Measurements from ENCODE around the gene CCNK.
A peak's percentile ranks its signal among the peaks of the same experiment; 100 is the strongest.

The CCNK gene

GRCh38 chr14:99538275-99538674 lies 57.1 kb downstream of the CCNK start:
- Histone ChIP-seq H3K27me3 (ENCODE audit: control insufficient read depth, insufficient read depth, low read length) (no peaks in the 10 kb centered on the region), H3K4me1 (ENCODE audit: control insufficient read depth, insufficient read depth, low read length) (peaks cover 41% of the 10 kb centered on the region), H3K36me3 (ENCODE audit: control insufficient read depth, insufficient read depth, low read length) (no peaks in the 10 kb centered on the region), H3K9ac (ENCODE audit: low read length) (no peak overlapping the region), H3K27ac (ENCODE audit: low read depth, low read length) (peak overlapping the region; percentile 79), H3K4me3 (ENCODE audit: low read length) (no peak overlapping the region)

- no peak overlapping the region for H3K9ac ChIP-seq (ENCODE audit: low read length)
- H3K36me3 ChIP-seq (ENCODE audit: control insufficient read depth, insufficient read depth, low read length), result no peaks in the 10 kb centered on the region
- peak overlapping the region; percentile 79 for H3K27ac ChIP-seq (ENCODE audit: low read depth, low read length)
- H3K27me3 ChIP-seq (ENCODE audit: control insufficient read depth, insufficient read depth, low read length), result no peaks in the 10 kb centered on the region
- peaks cover 41% of the 10 kb centered on the region for H3K4me1 ChIP-seq (ENCODE audit: control insufficient read depth, insufficient read depth, low read length)
- no peak overlapping the region for H3K4me3 ChIP-seq (ENCODE audit: low read length)
Measured at GRCh38 chr14:99538733-99539132, 57.5 kb downstream of the CCNK start.

GRCh38 chr14:99539491-99539890 lies 58.3 kb downstream of the CCNK start:
- H3K36me3 ChIP-seq (ENCODE audit: control insufficient read depth, insufficient read depth, low read length), result no peaks in the 10 kb centered on the region
- H3K4me1 ChIP-seq (ENCODE audit: control insufficient read depth, insufficient read depth, low read length), result peaks cover 44% of the 10 kb centered on the region
- H3K27me3 ChIP-seq (ENCODE audit: control insufficient read depth, insufficient read depth, low read length), result no peaks in the 10 kb centered on the region
- no peak overlapping the region for H3K4me3 ChIP-seq (ENCODE audit: low read length)
- H3K9ac ChIP-seq (ENCODE audit: low read length), result no peak overlapping the region
- no peak overlapping the region for H3K27ac ChIP-seq (ENCODE audit: low read depth, low read length)

DNA sequence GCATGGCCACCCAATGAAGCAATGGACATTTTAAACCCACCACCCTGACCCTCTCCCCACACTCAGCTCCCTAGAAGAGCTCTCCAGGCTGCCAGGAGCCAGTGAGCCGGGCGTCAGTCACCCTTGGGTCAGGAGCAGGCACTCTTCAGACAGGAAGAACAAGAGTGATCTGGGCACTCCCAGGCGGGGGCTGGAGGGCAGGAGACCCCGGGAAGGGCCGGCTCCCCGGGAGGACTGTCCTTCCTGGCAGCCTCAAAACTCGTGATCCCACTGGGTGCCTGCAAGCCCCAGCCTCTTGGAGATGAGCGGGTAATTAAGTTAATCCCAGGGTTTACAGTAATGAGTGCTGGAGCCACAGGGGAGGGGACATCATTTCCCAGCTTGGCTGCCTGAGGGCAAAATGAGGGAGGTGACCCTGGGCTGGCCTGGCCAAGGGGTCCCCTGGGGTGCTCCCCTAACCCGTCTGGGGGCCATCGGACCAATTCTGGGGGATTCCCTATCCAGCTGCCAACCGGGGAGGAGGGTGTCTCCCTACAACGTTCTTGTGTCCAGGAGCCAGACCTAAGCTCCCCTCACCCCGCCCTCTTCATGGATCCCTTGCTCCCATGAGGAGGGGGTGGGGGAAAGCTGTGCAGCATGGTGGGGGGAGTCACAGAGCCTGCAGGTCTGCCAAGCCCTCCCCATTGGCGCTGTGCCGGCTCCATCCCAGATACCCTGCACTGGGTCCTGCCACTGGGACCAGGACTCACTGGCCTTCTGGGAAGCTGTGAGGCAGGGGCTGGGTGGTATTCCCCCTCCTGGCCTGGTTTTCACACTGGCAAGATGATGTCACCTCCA lies 59.2 kb downstream of the CCNK start:
- Histone ChIP-seq H3K4me3 (ENCODE audit: low read length) (no peak overlapping the region), H3K9ac (ENCODE audit: low read length) (no peak overlapping the region), H3K27ac (ENCODE audit: low read depth, low read length) (no peak overlapping the region), H3K27me3 (ENCODE audit: control insufficient read depth, insufficient read depth, low read length) (no peaks in the 10 kb centered on the region), H3K4me1 (ENCODE audit: control insufficient read depth, insufficient read depth, low read length) (peaks cover 38% of the 10 kb centered on the region), H3K36me3 (ENCODE audit: control insufficient read depth, insufficient read depth, low read length) (no peaks in the 10 kb centered on the region)

GRCh38 chr14:99541211-99541610 lies 60.0 kb downstream of the CCNK start:
- H3K9ac ChIP-seq (ENCODE audit: low read length), result no peak overlapping the region
- no peak overlapping the region for H3K4me3 ChIP-seq (ENCODE audit: low read length)
- H3K27ac ChIP-seq (ENCODE audit: low read depth, low read length), result no peak overlapping the region
- peaks cover 42% of the 10 kb centered on the region for H3K4me1 ChIP-seq (ENCODE audit: control insufficient read depth, insufficient read depth, low read length)
- no peaks in the 10 kb centered on the region for H3K36me3 ChIP-seq (ENCODE audit: control insufficient read depth, insufficient read depth, low read length)
- no peaks in the 10 kb centered on the region for H3K27me3 ChIP-seq (ENCODE audit: control insufficient read depth, insufficient read depth, low read length)

DNA sequence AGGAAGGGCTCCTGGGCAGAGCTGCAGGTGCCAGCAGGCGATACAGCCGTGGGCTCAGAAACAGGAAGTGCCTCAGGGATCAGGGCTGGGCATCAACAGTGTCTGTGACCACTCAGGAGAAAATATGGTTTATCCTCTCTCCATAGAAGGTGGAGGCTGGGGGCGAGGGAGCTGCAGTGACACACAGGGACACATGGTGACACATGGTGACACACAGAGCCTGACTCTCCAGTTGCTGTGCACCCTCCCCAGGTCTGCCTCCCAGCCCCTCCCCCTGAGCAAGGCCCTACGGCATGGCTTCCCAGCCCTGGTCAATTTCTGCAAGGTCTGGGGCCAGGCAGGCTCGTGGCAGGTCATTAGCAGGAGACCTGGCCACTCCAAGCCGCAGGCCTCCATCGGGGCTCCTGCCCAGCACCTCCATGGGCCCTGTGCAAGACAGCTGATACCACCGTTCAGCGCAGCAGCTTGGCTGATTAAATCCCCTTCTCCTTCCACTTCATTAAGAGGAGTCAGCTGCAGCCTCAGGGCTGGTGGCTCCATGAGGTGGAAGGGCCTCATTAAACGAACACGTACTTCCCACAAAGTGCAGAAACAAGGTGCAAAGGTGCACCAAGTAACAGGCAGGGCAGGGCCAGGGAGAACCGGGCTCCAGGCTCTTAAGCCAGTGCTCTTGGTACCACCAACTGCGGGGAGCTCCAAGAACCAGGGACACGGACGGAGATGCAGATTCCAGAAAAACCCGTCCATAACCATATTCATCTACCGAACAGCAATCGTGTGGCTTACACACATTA lies 60.7 kb downstream of the CCNK start:
- H3K4me3 ChIP-seq (ENCODE audit: low read length), result no peak overlapping the region
- no peaks in the 10 kb centered on the region for H3K36me3 ChIP-seq (ENCODE audit: control insufficient read depth, insufficient read depth, low read length)
- peaks cover 41% of the 10 kb centered on the region for H3K4me1 ChIP-seq (ENCODE audit: control insufficient read depth, insufficient read depth, low read length)
- no peak overlapping the region for H3K27ac ChIP-seq (ENCODE audit: low read depth, low read length)
- no peak overlapping the region for H3K9ac ChIP-seq (ENCODE audit: low read length)
- no peaks in the 10 kb centered on the region for H3K27me3 ChIP-seq (ENCODE audit: control insufficient read depth, insufficient read depth, low read length)

GRCh38 chr14:99542566-99542965 lies 61.4 kb downstream of the CCNK start:
- H3K27me3 ChIP-seq (ENCODE audit: control insufficient read depth, insufficient read depth, low read length), result no peaks in the 10 kb centered on the region
- H3K4me3 ChIP-seq (ENCODE audit: low read length), result no peak overlapping the region
- H3K36me3 ChIP-seq (ENCODE audit: control insufficient read depth, insufficient read depth, low read length), result no peaks in the 10 kb centered on the region
- no peak overlapping the region for H3K9ac ChIP-seq (ENCODE audit: low read length)
- H3K27ac ChIP-seq (ENCODE audit: low read depth, low read length), result no peak overlapping the region
- peaks cover 37% of the 10 kb centered on the region for H3K4me1 ChIP-seq (ENCODE audit: control insufficient read depth, insufficient read depth, low read length)

- Histone ChIP-seq H3K36me3 (ENCODE audit: control insufficient read depth, insufficient read depth, low read length) (no peaks in the 10 kb centered on the region), H3K27ac (ENCODE audit: low read depth, low read length) (peak overlapping the region; percentile 5), H3K4me1 (ENCODE audit: control insufficient read depth, insufficient read depth, low read length) (peaks cover 35% of the 10 kb centered on the region)
Measured at GRCh38 chr14:99543370-99543769, 62.2 kb downstream of the CCNK start.

DNA sequence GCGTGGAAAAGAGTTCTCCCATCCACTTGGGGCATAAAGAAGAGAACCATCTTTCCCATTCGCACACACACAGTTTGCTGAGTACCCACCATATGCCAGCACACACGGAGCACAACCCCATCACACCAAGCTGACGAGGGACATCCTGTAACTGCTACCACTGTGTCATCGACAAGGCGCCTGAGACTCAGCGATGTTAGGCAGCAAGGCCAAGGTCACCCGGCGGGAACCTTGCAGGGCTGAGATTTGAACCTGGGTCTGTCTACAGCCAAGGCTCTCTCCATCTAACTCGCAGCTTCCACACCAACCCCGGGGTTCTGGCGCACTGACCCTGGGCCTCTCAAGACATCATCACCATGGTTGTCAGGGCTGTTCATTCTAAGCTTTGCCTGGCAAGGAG lies 62.8 kb downstream of the CCNK start:
- Histone ChIP-seq H3K27me3 (ENCODE audit: control insufficient read depth, insufficient read depth, low read length) (no peaks in the 10 kb centered on the region), H3K4me3 (ENCODE audit: low read length) (no peak overlapping the region), H3K9ac (ENCODE audit: low read length) (no peak overlapping the region), H3K27ac (ENCODE audit: low read depth, low read length) (peak overlapping the region; percentile 5), H3K4me1 (ENCODE audit: control insufficient read depth, insufficient read depth, low read length) (peaks cover 37% of the 10 kb centered on the region), H3K36me3 (ENCODE audit: control insufficient read depth, insufficient read depth, low read length) (no peaks in the 10 kb centered on the region)

More at GRCh38 chr14:99543370-99543769, 62.2 kb downstream of the CCNK start:
- H3K4me3 ChIP-seq (ENCODE audit: low read length), result no peak overlapping the region
- H3K27me3 ChIP-seq (ENCODE audit: control insufficient read depth, insufficient read depth, low read length), result no peaks in the 10 kb centered on the region
- no peak overlapping the region for H3K9ac ChIP-seq (ENCODE audit: low read length)

DNA sequence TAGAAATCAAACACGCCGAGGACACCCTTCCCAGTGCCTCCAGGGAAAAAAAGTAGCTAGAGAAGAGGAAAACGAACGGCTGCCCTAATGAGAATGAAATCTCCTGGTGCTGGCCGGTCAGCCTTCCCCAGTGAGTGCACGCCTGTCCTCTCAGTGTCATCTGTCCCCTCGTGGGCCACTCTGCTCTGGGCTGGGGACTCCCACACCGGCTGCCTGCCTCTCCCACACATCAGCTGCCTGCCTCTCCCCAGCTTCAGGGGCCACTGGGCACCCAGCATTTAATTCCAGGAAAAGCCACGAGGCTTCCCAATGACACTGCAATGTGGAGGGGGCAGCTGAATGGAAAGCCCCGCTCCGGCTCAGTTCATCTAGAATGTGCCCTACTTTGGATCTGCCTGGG lies 63.8 kb downstream of the CCNK start:
- peaks cover 47% of the 10 kb centered on the region for H3K4me1 ChIP-seq (ENCODE audit: control insufficient read depth, insufficient read depth, low read length)
- peak overlapping the region; percentile 21 for H3K27ac ChIP-seq (ENCODE audit: low read depth, low read length)
- H3K27me3 ChIP-seq (ENCODE audit: control insufficient read depth, insufficient read depth, low read length), result no peaks in the 10 kb centered on the region
- no peak overlapping the region for H3K4me3 ChIP-seq (ENCODE audit: low read length)
- H3K36me3 ChIP-seq (ENCODE audit: control insufficient read depth, insufficient read depth, low read length), result no peaks in the 10 kb centered on the region
- H3K9ac ChIP-seq (ENCODE audit: low read length), result no peak overlapping the region

GRCh38 chr14:99545586-99545985 lies 64.4 kb downstream of the CCNK start:
- Histone ChIP-seq H3K9ac (ENCODE audit: low read length) (no peak overlapping the region), H3K4me1 (ENCODE audit: control insufficient read depth, insufficient read depth, low read length) (peaks cover 47% of the 10 kb centered on the region)

GRCh38 chr14:99546234-99546879 lies 65.1 kb downstream of the CCNK start:
- Histone ChIP-seq H3K27me3 (ENCODE audit: control insufficient read depth, insufficient read depth, low read length) (no peaks in the 10 kb centered on the region), H3K36me3 (ENCODE audit: control insufficient read depth, insufficient read depth, low read length) (no peaks in the 10 kb centered on the region), H3K27ac (ENCODE audit: low read depth, low read length) (peak overlapping the region; percentile 46), H3K4me1 (ENCODE audit: control insufficient read depth, insufficient read depth, low read length) (peaks cover 48% of the 10 kb centered on the region), H3K4me3 (ENCODE audit: low read length) (no peak overlapping the region), H3K9ac (ENCODE audit: low read length) (no peak overlapping the region)

More at GRCh38 chr14:99545586-99545985, 64.4 kb downstream of the CCNK start:
- Histone ChIP-seq H3K27me3 (ENCODE audit: control insufficient read depth, insufficient read depth, low read length) (no peaks in the 10 kb centered on the region), H3K36me3 (ENCODE audit: control insufficient read depth, insufficient read depth, low read length) (no peaks in the 10 kb centered on the region), H3K4me3 (ENCODE audit: low read length) (no peak overlapping the region), H3K27ac (ENCODE audit: low read depth, low read length) (peak overlapping the region; percentile 21)

Data from rectal smooth muscle tissue (tissue), 1 donor.